GM19395 (cell line): ENCODE data around the gene PPIAL4G.
"Not testable (repeated sequence)": the region's sequence is repeated elsewhere in the genome, so short reads cannot be mapped to it uniquely, and the experiment has no call there.

Source experiments
- ATAC-seq: cut with Tn5 transposase; IDR thresholded peaks from one replicate; pipeline ENCODE4 v1.9.1; 2021; ENCODE audit warnings: mild to moderate bottlenecking, moderate library complexity; ENCODE audit not compliant: unreplicated experiment

Gene PPIAL4G

GRCh38 chr1:148483029-148483428 is at the start of gene PPIAL4G:
Gene PPIAL4G (minus strand): TSS chr1:148483302. CDS start chr1:148483252, 50 bp downstream.
- ATAC-seq, result not testable (repeated sequence)

GRCh38 chr1:148532158-148532557 is 49.1 kb upstream of the PPIAL4G start:
- ATAC-seq, result not testable (repeated sequence)

GRCh38 chr1:148529101-148529567 is 46.0 kb upstream of the PPIAL4G start:
- ATAC-seq, result not testable (repeated sequence)

- not testable (repeated sequence) for ATAC-seq
Observed at GRCh38 chr1:148528591-148528990, 45.5 kb upstream of the PPIAL4G start.

- not testable (repeated sequence) for ATAC-seq
Observed at GRCh38 chr1:148526587-148526986, 43.5 kb upstream of the PPIAL4G start.

GRCh38 chr1:148523205-148524144 is 40.4 kb upstream of the PPIAL4G start:
- ATAC-seq, result peak; percentile 4

GRCh38 chr1:148522561-148523204 is 39.6 kb upstream of the PPIAL4G start:
- peak; percentile 84 for ATAC-seq

- ATAC-seq, result peak; percentile 49
Observed at GRCh38 chr1:148522072-148522471, 39.0 kb upstream of the PPIAL4G start.

GRCh38 chr1:148514310-148514709 is 31.2 kb upstream of the PPIAL4G start:
- ATAC-seq, result not testable (repeated sequence)

GRCh38 chr1:148512571-148513184 is 29.6 kb upstream of the PPIAL4G start:
- not testable (repeated sequence) for ATAC-seq

- not testable (repeated sequence) for ATAC-seq
Observed at GRCh38 chr1:148493933-148494332, 10.8 kb upstream of the PPIAL4G start.

- not testable (repeated sequence) for ATAC-seq
Observed at GRCh38 chr1:148481134-148481533, 2.0 kb downstream of the PPIAL4G start.

- ATAC-seq, result not testable (repeated sequence)
Observed at GRCh38 chr1:148459694-148460093, 23.4 kb downstream of the PPIAL4G start.

- ATAC-seq, result not testable (repeated sequence)
Observed at GRCh38 chr1:148458901-148459581, 24.1 kb downstream of the PPIAL4G start.

- ATAC-seq, result not testable (repeated sequence)
Observed at GRCh38 chr1:148458398-148458797, 24.7 kb downstream of the PPIAL4G start.

GRCh38 chr1:148452845-148453244 is 30.3 kb downstream of the PPIAL4G start:
- ATAC-seq, result not testable (repeated sequence)

GRCh38 chr1:148439654-148440325 is 43.3 kb downstream of the PPIAL4G start:
- ATAC-seq, result not testable (repeated sequence)

- no peak for ATAC-seq
Observed at GRCh38 chr1:148435406-148435805, 47.7 kb downstream of the PPIAL4G start.

GRCh38 chr1:148434832-148435231 is 48.3 kb downstream of the PPIAL4G start:
- ATAC-seq, result no peak

GRCh38 chr1:148432916-148433317 is 50.2 kb downstream of the PPIAL4G start:
- ATAC-seq, result not testable (repeated sequence)
